ENCODE measurements around the gene PID1. TPM values are rescaled to one million over a fixed set of nuclear protein-coding genes. Genes with fewer than 3 reads are reported as not detected.

PID1 gene
- total RNA-seq, 1 donor from 2014 or later = 83.2 TPM

Small RNA genes within 50 kb of the gene (small RNA-seq; reads per million reads assigned to genes)
- gene RN7SKP283 = not detected
